HG03575 (cell line): ENCODE data around the gene ACAP3.

ENCODE experiments used
- ATAC-seq: cut with Tn5 transposase; IDR thresholded peaks from one replicate; pipeline ENCODE4 v1.9.1; 2021; ENCODE audit not compliant: unreplicated experiment, insufficient number of reproducible peaks, low FRiP score; ENCODE audit errors: extremely low read depth

ACAP3 gene

DNA sequence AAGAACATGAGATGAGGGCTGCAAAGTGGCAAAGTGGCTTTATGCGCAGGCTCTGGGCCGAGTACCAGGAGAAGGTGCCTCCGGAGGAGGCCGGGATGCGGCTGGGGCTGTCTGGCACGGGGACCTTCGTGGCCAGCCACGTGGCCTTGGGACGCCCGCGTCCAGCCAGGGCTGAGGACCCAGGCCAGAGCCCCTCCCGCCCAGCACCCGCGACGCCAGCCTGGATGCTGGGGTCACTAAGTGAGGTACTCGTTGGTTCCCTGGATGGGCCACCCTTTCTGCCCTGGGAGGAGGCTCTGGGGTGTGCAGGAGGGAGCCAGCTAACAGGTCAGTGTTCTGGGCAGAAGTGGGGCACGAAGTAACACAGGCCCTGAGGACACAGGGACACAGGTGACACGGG, 14.9 kb downstream of the ACAP3 start:
- no peak for ATAC-seq

DNA sequence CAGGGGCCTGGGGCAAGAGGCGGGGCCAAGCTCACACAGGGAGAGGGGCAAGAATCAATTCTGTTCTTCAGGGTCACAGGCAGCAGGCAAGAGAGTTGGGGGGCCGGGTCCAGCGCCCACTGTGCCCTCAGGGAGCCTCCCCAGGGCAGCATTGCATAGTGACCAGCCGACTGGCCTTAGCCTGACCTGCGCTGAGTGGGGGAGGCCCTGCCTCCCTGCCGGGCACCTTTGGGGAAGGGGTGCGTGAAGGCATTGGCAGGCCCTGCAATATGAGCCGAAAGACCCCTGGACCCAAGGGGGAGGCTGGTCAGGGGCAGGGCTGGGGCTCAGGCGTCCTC, 15.3 kb downstream of the ACAP3 start:
- no peak for ATAC-seq

DNA sequence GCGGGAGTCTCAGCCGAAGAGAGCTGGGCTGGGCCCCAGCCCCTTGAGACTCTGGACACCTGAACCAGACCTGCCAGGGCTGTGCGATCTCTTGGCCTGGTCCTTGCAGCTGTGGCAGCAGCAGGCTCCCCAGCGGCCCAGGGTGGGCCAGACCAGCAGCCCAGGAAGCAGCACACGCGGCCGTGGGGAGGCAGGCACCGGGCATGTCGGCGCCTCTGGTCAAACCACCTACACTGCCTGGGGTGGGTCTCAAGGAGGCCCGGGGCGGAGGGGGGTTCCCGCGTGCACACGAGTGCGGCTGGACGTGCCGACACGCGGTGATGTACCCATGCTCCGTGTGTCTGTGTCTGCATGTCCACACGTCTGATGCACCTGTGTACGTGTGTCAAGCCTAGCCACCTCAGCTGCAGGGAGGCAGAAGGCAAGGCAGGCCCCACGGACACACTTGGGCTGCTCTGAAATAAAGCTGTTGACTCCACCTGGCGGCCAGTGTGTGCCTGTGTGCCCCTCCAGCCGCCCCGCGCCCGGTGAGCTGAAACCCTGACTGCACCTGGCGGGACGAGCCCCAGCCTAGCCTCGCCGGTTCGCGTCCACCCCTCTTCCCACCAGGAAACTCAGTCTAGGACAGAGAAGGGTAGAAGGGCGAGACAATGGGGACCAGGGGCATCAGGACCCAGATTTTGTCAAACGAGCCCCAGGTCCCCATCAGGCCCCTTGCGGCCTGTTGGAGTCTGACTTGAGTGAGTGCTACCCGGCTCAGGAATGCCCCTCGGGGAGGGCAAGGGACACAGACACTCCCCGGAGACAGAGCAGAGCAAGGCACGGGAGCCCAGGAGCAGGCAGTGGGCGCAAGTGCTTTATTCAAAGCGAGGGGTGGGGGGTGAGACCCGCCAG, 15.9 kb downstream of the ACAP3 start:
- ATAC-seq, result no peak

DNA sequence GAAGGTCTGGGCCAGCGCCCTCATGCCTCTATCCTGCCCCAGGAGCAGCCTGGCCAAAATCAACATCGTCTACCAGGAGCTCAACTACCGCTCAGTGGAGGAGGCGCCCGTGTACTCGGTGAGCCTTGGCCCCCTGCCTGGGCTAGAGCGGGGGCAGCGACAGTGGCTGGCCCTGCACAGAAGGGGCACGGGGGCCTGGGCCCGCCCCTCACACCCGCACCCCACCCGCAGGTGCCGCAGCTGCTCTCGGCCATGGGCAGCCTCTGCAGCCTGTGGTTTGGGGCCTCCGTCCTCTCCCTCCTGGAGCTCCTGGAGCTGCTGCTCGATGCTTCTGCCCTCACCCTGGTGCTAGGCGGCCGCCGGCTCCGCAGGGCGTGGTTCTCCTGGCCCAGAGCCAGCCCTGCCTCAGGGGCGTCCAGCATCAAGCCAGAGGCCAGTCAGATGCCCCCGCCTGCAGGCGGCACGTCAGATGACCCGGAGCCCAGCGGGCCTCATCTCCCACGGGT, 16.7 kb downstream of the ACAP3 start:
- ATAC-seq, result no peak

DNA sequence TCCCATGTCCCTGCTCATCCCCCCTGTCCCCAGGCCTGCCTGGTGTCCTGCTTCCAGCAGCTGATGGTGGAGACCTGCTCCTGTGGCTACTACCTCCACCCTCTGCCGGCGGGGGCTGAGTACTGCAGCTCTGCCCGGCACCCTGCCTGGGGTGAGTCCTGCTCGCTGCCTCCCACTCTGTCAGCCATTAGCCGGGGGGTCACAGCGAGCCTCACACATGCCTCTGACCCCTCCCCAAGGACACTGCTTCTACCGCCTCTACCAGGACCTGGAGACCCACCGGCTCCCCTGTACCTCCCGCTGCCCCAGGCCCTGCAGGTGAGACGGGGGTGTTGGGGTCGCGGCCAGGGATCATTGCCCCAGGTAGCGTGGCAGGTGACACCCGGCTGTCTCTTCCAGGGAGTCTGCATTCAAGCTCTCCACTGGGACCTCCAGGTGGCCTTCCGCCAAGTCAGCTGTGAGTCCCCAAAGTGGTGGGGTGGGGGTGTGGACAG, 17.4 kb downstream of the ACAP3 start:
- no peak for ATAC-seq

DNA sequence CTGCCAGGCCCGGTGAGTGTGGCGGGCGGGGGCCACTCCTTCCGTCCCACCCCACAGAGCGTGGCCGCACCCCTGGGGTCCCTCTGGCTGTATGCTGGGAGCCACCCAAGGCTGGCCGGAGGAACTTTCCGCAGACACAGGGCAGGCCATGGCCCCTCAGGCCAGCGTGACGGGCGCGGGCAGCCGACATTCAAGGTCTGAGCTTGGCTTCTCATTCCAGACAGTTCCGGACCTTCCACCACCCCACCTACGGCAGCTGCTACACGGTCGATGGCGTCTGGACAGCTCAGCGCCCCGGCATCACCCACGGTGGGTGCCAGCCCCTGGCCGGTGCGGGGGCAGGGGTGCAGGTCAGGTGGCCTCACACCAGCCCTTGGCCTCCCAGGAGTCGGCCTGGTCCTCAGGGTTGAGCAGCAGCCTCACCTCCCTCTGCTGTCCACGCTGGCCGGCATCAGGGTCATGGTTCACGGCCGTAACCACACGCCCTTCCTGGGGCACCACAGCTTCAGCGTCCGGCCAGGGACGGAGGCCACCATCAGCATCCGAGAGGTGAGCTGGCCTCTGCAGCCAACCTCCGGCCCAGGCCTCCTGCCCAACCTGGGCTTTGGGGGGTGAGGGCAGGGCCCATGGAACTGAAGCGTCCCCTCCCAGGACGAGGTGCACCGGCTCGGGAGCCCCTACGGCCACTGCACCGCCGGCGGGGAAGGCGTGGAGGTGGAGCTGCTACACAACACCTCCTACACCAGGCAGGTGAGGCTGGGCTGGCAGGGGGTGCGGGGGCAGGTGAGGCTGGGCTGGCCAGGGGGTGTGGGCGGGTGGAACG, 20.2 kb downstream of the ACAP3 start:
- no peak for ATAC-seq

DNA sequence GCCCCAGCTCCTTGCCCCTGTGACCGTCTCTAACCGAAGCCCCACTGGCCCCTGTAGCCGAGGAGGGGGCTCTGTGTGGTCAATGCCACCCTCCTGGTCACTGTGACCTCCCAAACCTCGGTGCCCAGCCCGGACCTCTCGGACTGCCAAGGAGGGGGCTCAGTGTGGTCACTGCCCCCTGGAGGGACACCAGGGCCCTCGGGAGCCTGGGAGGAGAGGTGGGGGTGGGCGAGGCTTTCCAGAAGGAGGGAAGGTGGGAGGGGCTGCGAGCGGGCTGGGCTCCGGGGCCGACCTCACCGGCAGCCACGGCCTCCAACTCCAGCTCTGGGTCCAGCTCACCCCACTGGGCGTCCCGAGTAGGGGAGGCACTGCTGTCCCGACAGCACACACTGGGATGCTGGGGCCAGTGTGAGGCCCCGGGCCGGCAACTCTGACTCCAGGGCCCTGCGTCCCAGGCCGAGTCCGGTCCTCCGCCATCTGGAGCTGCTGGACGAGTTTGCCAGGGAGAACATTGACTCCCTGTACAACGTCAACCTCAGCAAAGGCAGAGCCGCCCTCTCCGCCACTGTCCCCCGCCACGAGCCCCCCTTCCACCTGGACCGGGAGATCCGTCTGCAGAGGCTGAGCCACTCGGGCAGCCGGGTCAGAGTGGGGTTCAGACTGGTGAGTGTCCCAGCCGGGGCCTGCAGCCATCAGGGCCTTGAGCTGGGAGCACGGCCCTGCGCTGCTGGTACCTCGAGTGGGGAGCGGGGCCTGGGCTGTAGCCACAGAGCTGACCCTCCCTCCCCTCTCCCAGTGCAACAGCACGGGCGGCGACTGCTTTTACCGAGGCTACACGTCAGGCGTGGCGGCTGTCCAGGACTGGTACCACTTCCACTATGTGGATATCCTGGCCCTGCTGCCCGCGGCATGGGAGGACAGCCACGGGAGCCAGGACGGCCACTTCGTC, 21.1 kb downstream of the ACAP3 start:
- no peak for ATAC-seq

DNA sequence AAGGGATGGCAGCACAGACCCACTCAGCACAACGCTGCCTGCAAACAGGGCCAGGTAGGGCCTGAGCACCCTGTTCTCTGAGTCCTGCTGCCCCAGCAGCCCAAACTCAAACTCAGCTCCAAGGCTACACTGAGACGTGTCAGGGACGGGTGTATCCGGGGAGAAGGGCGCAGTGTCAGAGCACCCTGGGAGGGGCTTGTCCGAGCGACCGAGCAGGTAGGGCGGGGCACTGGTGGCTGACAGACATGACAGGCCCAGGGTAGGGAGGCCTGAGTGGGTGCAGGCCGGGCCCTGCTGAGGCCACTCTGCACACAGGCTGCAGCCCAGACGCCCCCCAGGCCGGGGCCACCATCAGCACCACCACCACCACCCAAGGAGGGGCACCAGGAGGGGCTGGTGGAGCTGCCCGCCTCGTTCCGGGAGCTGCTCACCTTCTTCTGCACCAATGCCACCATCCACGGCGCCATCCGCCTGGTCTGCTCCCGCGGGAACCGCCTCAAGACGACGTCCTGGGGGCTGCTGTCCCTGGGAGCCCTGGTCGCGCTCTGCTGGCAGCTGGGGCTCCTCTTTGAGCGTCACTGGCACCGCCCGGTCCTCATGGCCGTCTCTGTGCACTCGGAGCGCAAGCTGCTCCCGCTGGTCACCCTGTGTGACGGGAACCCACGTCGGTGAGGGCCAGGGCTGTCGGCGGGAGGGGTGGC, 22.0 kb downstream of the ACAP3 start:
- no peak for ATAC-seq

DNA sequence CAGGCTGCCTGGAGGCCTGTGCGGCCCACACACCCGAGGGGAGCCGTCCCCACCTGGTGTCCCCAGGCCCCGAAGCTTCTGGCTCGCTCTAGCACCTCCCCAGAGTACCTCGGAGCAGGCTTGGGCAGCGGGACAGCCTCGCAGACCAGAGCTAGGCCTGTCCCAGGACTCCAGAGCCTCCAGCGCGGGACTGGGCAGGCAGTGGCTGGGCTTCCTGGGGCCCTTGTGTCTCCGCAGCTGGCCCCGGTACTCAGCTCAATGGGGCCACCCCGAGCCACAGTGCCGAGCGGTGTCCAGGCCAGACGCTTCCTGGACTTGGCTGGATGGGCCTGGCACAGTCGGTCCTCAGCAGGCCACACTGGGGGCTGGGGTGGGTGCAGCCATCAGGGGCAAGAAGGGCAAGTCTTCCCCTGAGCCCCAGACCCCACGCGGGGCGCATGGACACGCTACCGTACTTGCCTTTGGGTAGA, 22.6 kb downstream of the ACAP3 start:
- no peak for ATAC-seq

DNA sequence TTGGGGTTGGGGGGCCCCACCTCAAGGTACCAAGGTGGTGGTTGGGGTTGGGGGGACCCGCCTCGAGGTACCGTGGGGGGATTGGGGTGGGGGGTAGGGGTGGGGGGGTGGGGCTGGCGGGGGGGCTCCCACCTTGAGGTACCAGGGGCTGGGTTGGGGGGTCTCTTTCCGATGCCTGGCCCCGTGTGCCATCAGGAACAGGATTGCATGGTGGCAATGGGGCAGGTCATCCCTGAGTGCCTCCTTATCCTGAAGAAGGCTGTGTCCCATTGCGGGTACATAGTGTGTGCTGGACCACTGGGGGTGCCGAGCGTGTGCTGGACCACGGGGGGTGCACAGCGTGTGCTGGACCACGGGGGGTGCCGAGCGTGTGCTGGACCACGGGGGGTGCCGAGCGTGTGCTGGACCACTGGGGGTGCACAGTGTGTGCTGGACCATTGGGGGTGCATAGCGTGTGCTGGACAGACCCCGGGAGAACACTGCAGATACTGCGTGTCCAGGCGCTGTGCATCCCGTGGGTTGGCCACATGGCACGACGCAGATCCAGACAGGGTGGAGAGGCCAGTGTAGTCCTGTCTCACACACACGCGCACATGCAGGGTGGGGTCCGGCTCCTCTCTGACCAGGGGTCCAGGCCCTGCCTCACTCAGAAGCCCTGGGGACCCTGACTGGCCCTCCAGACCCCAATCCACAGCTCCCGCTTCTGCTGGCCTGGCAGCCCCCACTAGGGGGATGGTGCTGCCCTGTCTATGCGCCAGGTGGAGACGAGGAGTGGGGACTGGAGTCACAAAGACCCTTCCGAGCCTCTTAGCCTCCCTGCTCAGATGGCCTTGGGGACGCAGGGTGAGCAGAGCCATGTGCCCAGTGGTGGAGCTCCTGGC, 23.3 kb downstream of the ACAP3 start:
- no peak for ATAC-seq

DNA sequence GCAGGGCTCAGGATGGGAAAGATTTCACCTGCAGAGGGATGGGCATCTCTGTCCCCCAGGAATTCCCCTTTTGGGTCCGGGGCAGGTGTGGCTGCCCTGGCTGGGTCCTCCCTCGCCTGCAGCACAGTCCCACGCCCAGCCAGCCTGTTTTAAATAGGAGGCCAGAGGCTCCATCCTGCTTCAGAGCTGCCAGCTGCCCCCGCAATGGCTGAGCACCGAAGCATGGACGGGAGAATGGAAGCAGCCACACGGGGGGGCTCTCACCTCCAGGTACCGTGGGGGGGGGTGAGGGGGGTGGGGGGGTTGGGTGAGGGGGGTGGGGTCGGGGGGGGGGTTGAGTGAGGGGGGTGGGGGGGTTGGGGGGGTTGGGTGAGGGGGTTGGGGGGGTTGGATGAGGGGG, 23.9 kb downstream of the ACAP3 start:
- ATAC-seq, result no peak

DNA sequence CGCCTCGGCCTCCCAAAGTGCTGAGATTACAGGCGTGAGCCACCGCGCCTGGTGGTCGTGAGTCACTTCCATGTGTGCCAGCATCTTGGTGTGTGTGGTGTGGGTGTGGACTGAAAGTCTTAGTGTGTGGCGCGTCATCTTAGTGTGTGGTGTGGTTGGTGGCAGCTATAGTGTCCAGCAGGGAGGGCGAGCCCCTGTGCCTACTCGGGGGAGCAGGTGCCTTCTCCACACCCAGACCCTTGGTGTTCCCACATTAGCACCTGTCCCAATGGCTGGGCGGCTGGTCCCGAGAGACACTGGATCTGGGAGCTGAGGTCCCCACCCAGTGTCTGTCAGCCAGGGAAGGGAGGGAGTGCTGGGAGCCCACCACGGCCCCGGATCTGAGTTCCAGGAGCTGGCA, 24.7 kb downstream of the ACAP3 start:
- no peak for ATAC-seq

DNA sequence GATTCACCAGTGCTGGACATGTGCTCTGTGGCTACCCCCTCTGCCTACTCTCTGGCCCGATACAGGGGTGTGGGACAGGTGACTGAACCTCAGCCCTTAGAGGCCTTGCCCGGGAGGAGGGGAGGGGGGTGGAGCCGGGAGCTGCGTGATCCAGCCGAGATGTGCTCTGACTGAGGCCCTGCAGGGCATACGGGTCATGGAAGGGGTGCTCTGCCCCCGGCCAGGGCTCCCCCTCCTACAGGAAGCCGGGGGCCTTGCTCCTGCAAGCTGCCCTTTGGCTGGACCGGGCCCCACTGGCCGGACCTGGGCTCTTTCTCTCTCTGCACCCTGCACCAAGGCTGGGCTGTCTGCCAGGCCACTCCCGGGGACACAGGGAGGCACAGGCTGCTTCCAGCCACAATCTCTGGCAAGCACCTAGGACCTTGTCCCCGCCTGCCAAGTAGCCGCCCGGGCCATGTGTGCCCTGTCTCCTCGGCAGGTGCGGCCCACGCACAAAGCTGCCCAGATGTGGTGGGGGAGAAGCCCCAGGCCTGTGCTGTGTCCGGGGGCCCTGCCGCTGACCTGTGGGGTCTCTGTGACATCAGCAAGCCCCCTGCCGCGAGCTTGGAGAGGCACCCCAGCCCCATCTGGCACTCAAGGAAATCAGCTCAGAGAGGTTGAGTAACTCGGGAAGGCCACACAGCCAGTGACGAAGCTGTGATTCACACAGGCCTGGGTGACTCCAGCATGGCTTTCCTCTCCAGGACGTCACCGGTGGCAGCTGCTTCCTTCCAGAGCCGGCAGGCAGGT, 26.0 kb downstream of the ACAP3 start:
- no peak for ATAC-seq

DNA sequence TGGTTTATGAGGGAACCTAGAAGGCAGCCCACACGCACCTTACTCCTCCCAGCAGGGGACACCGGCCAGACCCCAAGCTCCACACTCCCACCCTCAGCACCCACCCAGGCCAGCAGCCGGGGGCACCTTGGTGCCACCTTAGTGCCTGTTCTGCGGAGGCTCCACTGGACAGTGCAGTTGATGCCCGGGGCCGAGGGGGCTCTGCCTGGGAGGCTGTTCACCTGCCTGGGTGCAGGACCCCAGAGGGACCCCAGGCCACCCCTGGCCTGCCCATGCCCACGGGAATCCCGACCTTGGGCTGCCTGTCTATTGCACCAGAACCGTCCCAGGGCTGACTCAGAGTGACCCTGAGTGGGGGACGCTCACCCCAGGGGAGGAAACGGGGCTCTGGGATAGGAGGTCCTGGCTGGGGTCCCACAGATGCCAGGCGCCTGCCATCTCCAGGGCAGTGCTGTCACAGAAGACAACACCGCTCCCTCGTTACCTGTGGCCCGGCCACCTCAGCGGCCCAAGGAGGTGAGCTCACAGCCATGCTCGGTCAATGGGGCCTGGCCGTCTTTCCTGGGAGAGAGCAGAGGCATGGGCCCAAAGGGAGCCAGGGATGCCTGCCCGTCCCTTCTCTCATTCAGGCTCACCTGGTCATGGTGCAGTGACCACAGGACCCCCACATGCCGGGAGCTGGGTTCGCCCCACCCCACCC, 26.8 kb downstream of the ACAP3 start:
- no peak for ATAC-seq

DNA sequence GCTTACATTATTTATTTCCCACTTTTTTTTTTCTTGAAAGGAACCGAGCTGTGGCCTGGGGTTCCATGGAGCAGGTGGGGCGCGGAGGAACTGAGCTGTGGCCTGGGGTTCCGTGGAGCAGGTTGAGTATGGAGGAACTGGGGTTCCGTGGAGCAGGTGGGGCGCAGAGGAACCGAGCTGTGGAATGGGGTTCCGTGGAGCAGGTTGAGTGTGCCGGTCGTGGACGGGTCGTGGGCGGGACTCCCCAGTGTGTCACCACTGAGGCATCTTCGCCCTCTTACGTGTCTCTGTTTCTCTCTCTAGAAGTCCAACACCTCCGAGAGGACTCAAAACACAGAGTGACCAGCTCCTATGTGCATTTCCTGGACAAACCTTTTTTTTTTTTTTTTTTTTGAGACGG, 28.7 kb downstream of the ACAP3 start:
- no peak for ATAC-seq

DNA sequence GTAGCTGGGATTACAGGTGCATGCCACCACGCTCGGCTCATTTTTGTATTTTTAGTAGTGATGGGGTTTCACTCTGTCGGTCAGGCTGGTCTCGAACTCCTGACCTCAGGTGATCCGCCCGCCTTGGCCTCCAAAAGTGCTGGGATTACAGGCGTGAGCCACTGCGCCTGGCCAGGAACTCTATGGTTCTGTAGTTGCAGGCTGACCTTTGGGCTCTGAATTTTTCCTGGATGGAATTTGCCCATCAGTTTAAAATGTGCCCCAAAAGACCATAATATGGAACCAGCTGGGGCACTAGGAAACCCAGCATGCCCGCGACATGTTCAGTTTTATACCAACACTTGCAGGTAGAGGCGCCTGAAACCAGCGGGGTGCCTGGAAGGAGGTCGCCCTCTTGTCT, 29.1 kb downstream of the ACAP3 start:
- no peak for ATAC-seq
